OCI-LY3 (cell line): ENCODE data around the gene PRPF6.

Experiments
- CTCF ChIP-seq: fragments of 200-600, 300-600 bp; sonication (generic); IDR thresholded peaks from 2 replicates; pipeline ENCODE4 v1.5.1; 2014; ENCODE audit warnings: antibody characterized with exemption, low read length, low read depth
- EZH2phosphoT487 ChIP-seq: fragments of 200-600 bp; shearing (Covaris generic); IDR thresholded peaks from 2 replicates; pipeline ENCODE4 v1.6.1; 2018; ENCODE audit warnings: antibody characterized with exemption, mixed run types, low read depth

DNA sequence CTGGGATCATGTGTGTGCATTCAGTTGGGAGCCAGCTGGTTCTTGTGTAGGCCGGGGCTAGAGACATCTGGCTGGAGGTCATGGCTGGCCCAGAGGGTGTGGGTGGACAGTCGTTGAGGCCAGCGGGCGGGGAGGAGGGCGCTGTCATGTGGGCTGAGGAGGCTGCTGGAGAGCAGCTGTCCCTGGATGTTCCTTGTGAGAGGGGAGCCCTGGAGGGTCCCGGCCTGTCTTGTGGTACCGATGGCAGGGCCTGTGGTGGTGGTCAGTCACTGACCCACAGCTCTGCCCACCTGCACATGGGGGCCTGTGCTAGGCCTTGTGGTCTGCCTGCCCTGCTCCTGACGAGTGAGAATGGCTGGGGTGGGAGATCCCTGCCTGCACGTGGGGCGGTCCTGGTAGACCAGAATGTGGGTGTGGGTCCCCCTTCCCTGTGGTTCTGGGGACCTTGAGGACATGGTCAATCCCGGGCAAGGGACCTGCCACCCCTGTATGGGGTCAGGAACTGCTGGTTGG is 53.1 kb downstream of the PRPF6 start:
- TF ChIP-seq CTCF (no peak), EZH2phosphoT487 (no peak)
